Measurements from ENCODE around the gene PITPNB. TPM values are rescaled to one million over a fixed set of nuclear protein-coding genes. Genes with fewer than 3 reads are reported as not detected.
A peak's percentile ranks its signal among the peaks of the same experiment; 100 is the strongest.

The PITPNB gene
- total RNA-seq, 2 experiments from 2014 or later: 96.5 to 111 TPM

GRCh38 chr22:27867953-27868731 lies 50.9 kb downstream of the PITPNB start:
- H3K9me3 Mint-ChIP-seq (ENCODE audit: low read depth): no peaks in the 10 kb centered on the region
- no peak overlapping the region for H3K4me3 Mint-ChIP-seq
- intact Hi-C loops (cut with DNase I, micrococcal nuclease): loop anchor here in 1 of 2 experiments (5.0 kb wide), 1 partner anchor 49 kb away; the partner anchor contains the start of gene PITPNB
- peak; percentile 24 for ATAC-seq
- DNase-seq: no peak
- no peaks in the 10 kb centered on the region for H3K27me3 Mint-ChIP-seq
- peaks cover 29% of the 10 kb centered on the region for H3K36me3 Mint-ChIP-seq (ENCODE audit: low read depth)
- POLR2A ChIA-PET: no interaction called here
- peak overlapping the region; percentile 68 for H3K27ac Mint-ChIP-seq
- CTCF ChIA-PET: interaction anchor here (0.6 to 1.6 kb wide), 5 partner anchors 9 to 978 kb away, joined by 3 to 6 read pairs (median 3); no protein-coding TSS in a partner anchor
- peaks cover 46% of the 10 kb centered on the region for H3K4me1 Mint-ChIP-seq

GRCh38 chr22:27867085-27867952 lies 51.7 kb downstream of the PITPNB start:
- Mint-ChIP-seq H3K27ac (peak overlapping the region; percentile 74), H3K4me1 (peaks cover 46% of the 10 kb centered on the region), H3K36me3 (ENCODE audit: low read depth) (peaks cover 29% of the 10 kb centered on the region), H3K27me3 (no peaks in the 10 kb centered on the region), H3K4me3 (no peak overlapping the region), H3K9me3 (ENCODE audit: low read depth) (no peaks in the 10 kb centered on the region)
- intact Hi-C loops (cut with DNase I, micrococcal nuclease): loop anchor here in 1 of 2 experiments (5.0 kb wide), 1 partner anchor 50 kb away; the partner anchor contains the start of gene PITPNB
- ATAC-seq: peak; percentile 84
- POLR2A ChIA-PET: no interaction called here
- CTCF ChIA-PET: interaction anchor here (0.7 to 1.6 kb wide), 3 partner anchors 10 to 14 kb away, joined by 3 to 6 read pairs (median 4); no protein-coding TSS in a partner anchor
- peak; percentile 27 for DNase-seq

- Mint-ChIP-seq H3K36me3 (ENCODE audit: low read depth) (peaks cover 31% of the 10 kb centered on the region), H3K27ac (peak overlapping the region; percentile 74), H3K4me3 (no peak overlapping the region), H3K9me3 (ENCODE audit: low read depth) (no peaks in the 10 kb centered on the region), H3K27me3 (no peaks in the 10 kb centered on the region), H3K4me1 (peaks cover 44% of the 10 kb centered on the region)
- intact Hi-C loops (cut with DNase I, micrococcal nuclease): loop anchor here in 1 of 2 experiments (5.0 kb wide), 1 partner anchor 51 kb away; the partner anchor contains the start of gene PITPNB
- ATAC-seq: no peak
- no peak for DNase-seq
- CTCF ChIA-PET: interaction anchor here (1.6 kb wide), 1 partner anchor 11 kb away, joined by 6 read pairs; no protein-coding TSS in a partner anchor
- POLR2A ChIA-PET: no interaction called here
Observed at GRCh38 chr22:27866135-27867084, 52.6 kb downstream of the PITPNB start.

GRCh38 chr22:27865496-27865895 lies 53.6 kb downstream of the PITPNB start:
- Mint-ChIP-seq H3K4me1 (peaks cover 44% of the 10 kb centered on the region), H3K9me3 (ENCODE audit: low read depth) (no peaks in the 10 kb centered on the region), H3K27me3 (no peaks in the 10 kb centered on the region), H3K36me3 (ENCODE audit: low read depth) (peaks cover 33% of the 10 kb centered on the region), H3K4me3 (no peak overlapping the region), H3K27ac (no peak overlapping the region)
- CTCF ChIA-PET: no interaction called here
- no peak for DNase-seq
- ATAC-seq: no peak
- POLR2A ChIA-PET: no interaction called here
- intact Hi-C loops (cut with DNase I, micrococcal nuclease): loop anchor here in 1 of 2 experiments (5.0 kb wide), 1 partner anchor 52 kb away; the partner anchor contains the start of gene PITPNB

- ChIA-PET POLR2A (no interaction called here), CTCF (interaction anchor here (0.6 to 1.2 kb wide), 5 partner anchors 11 to 1107 kb away, joined by 3 to 5 read pairs (median 4); no protein-coding TSS in a partner anchor)
- Mint-ChIP-seq H3K4me1 (peaks cover 30% of the 10 kb centered on the region), H3K27me3 (no peaks in the 10 kb centered on the region), H3K9me3 (ENCODE audit: low read depth) (no peaks in the 10 kb centered on the region), H3K4me3 (no peak overlapping the region), H3K36me3 (ENCODE audit: low read depth) (peaks cover 44% of the 10 kb centered on the region), H3K27ac (no peak overlapping the region)
- intact Hi-C loops (cut with DNase I, micrococcal nuclease): no loop called here
- ATAC-seq (no peak), DNase-seq (no peak)
Observed at GRCh38 chr22:27863556-27863955, 55.5 kb downstream of the PITPNB start.

- ATAC-seq (no peak), DNase-seq (no peak)
- H3K9me3 Mint-ChIP-seq (ENCODE audit: low read depth): no peaks in the 10 kb centered on the region
- ChIA-PET POLR2A (no interaction called here), CTCF (interaction anchor here (0.6 to 1.2 kb wide), 6 partner anchors 12 to 1107 kb away, joined by 3 to 5 read pairs (median 3); no protein-coding TSS in a partner anchor)
- no peak overlapping the region for H3K27ac Mint-ChIP-seq
- intact Hi-C loops (cut with DNase I, micrococcal nuclease): no loop called here
- peaks cover 50% of the 10 kb centered on the region for H3K36me3 Mint-ChIP-seq (ENCODE audit: low read depth)
- peaks cover 25% of the 10 kb centered on the region for H3K4me1 Mint-ChIP-seq
- H3K4me3 Mint-ChIP-seq: no peak overlapping the region
- H3K27me3 Mint-ChIP-seq: no peaks in the 10 kb centered on the region
Observed at GRCh38 chr22:27863001-27863400, 56.1 kb downstream of the PITPNB start.

- H3K4me1 Mint-ChIP-seq: no peaks in the 10 kb centered on the region
- peaks cover 56% of the 10 kb centered on the region for H3K36me3 Mint-ChIP-seq (ENCODE audit: low read depth)
- H3K4me3 Mint-ChIP-seq: no peak overlapping the region
- ATAC-seq (no peak), DNase-seq (no peak)
- intact Hi-C loops (cut with DNase I, micrococcal nuclease): no loop called here
- no peak overlapping the region for H3K27ac Mint-ChIP-seq
- ChIA-PET CTCF (interaction anchor here (0.6 to 3.1 kb wide), 4 partner anchors 18 to 43 kb away, joined by 3 to 13 read pairs (median 4); no protein-coding TSS in a partner anchor), POLR2A (interaction anchor here (0.6 kb wide), 1 partner anchor 16 kb away, joined by 4 read pairs; no protein-coding TSS in a partner anchor)
- H3K9me3 Mint-ChIP-seq (ENCODE audit: low read depth): no peaks in the 10 kb centered on the region
- no peaks in the 10 kb centered on the region for H3K27me3 Mint-ChIP-seq
Observed at GRCh38 chr22:27859336-27859735, 59.7 kb downstream of the PITPNB start.

- DNase-seq (no peak), ATAC-seq (no peak)
- Mint-ChIP-seq H3K4me3 (no peak overlapping the region), H3K9me3 (ENCODE audit: low read depth) (no peaks in the 10 kb centered on the region), H3K27me3 (no peaks in the 10 kb centered on the region), H3K4me1 (no peaks in the 10 kb centered on the region), H3K36me3 (ENCODE audit: low read depth) (peaks cover 60% of the 10 kb centered on the region), H3K27ac (no peak overlapping the region)
- CTCF ChIA-PET: interaction anchor here (1.1 to 3.1 kb wide), 2 partner anchors 22 to 42 kb away, joined by 3 to 13 read pairs; no protein-coding TSS in a partner anchor
- POLR2A ChIA-PET: no interaction called here
- intact Hi-C loops (cut with DNase I, micrococcal nuclease): no loop called here
Observed at GRCh38 chr22:27858626-27859025, 60.4 kb downstream of the PITPNB start.

- ChIA-PET CTCF (interaction anchor here (1.0 kb wide), 1 partner anchor 18 kb away, joined by 3 read pairs; no protein-coding TSS in a partner anchor), POLR2A (no interaction called here)
- intact Hi-C loops (cut with DNase I, micrococcal nuclease): no loop called here
- Mint-ChIP-seq H3K4me1 (no peaks in the 10 kb centered on the region), H3K27me3 (no peaks in the 10 kb centered on the region), H3K27ac (no peak overlapping the region), H3K36me3 (ENCODE audit: low read depth) (peaks cover 67% of the 10 kb centered on the region), H3K9me3 (ENCODE audit: low read depth) (no peaks in the 10 kb centered on the region), H3K4me3 (no peak overlapping the region)
- DNase-seq (no peak), ATAC-seq (no peak)
Observed at GRCh38 chr22:27857443-27857842, 61.6 kb downstream of the PITPNB start.

- Mint-ChIP-seq H3K9me3 (ENCODE audit: low read depth) (no peaks in the 10 kb centered on the region), H3K27ac (no peak overlapping the region), H3K27me3 (no peaks in the 10 kb centered on the region), H3K4me1 (no peaks in the 10 kb centered on the region), H3K4me3 (no peak overlapping the region), H3K36me3 (ENCODE audit: low read depth) (peaks cover 68% of the 10 kb centered on the region)
- ATAC-seq: no peak
- CTCF ChIA-PET: interaction anchor here (1.0 kb wide), 1 partner anchor 11 kb away, joined by 3 read pairs; no protein-coding TSS in a partner anchor
- POLR2A ChIA-PET: no interaction called here
- intact Hi-C loops (cut with DNase I, micrococcal nuclease): no loop called here
- no peak for DNase-seq
Observed at GRCh38 chr22:27856386-27856785, 62.7 kb downstream of the PITPNB start.

All from activated CD4-positive, alpha-beta T cell treated with anti-CD3 and anti-CD28 coated beads for 36 hours (primary cell).